GM12865 (cell line): ENCODE data around the gene A4GNT.

Experiments
- DNase-seq: peaks from one replicate; pipeline ENCODE4 v3.0.0; 2010; ENCODE audit warnings: low read depth
- H3K4me3 ChIP-seq: 2 replicates; pipeline ENCODE4 v1.5.1; 2011; ENCODE audit warnings: mild to moderate bottlenecking, low read depth, low read length, control low read depth
- TF ChIP-seq, protein P1 (sequence below): IDR thresholded peaks from 2 replicates; pipeline ENCODE4 v1.5.1; 2011; ENCODE audit warnings: low read length, control low read depth, low read depth, inconsistent platforms; ENCODE audit not compliant: insufficient read depth; ENCODE audit errors: missing control alignments

Gene A4GNT

DNA sequence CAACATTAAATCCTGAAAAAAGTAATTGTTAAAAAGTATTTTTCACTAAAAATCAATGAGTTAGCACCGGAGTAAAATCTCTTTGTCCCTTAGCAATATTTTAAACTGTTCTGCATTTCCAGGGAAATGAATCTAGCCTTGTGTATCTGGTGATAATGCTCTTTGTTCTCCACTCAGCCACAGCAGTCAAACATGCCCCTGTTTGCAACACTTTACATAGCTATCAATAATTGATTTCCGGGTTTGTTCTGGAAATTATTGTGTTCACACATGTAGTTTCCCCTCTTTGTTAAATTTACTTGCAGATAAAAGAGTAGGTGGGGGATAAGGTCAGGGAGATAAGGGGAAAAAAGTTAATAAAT is 3.6 kb upstream of the A4GNT start:
- no peak for DNase-seq
- TF ChIP-seq, protein P1, sequence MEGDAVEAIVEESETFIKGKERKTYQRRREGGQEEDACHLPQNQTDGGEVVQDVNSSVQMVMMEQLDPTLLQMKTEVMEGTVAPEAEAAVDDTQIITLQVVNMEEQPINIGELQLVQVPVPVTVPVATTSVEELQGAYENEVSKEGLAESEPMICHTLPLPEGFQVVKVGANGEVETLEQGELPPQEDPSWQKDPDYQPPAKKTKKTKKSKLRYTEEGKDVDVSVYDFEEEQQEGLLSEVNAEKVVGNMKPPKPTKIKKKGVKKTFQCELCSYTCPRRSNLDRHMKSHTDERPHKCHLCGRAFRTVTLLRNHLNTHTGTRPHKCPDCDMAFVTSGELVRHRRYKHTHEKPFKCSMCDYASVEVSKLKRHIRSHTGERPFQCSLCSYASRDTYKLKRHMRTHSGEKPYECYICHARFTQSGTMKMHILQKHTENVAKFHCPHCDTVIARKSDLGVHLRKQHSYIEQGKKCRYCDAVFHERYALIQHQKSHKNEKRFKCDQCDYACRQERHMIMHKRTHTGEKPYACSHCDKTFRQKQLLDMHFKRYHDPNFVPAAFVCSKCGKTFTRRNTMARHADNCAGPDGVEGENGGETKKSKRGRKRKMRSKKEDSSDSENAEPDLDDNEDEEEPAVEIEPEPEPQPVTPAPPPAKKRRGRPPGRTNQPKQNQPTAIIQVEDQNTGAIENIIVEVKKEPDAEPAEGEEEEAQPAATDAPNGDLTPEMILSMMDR = no peak
- no peak overlapping the region for H3K4me3 ChIP-seq

DNA sequence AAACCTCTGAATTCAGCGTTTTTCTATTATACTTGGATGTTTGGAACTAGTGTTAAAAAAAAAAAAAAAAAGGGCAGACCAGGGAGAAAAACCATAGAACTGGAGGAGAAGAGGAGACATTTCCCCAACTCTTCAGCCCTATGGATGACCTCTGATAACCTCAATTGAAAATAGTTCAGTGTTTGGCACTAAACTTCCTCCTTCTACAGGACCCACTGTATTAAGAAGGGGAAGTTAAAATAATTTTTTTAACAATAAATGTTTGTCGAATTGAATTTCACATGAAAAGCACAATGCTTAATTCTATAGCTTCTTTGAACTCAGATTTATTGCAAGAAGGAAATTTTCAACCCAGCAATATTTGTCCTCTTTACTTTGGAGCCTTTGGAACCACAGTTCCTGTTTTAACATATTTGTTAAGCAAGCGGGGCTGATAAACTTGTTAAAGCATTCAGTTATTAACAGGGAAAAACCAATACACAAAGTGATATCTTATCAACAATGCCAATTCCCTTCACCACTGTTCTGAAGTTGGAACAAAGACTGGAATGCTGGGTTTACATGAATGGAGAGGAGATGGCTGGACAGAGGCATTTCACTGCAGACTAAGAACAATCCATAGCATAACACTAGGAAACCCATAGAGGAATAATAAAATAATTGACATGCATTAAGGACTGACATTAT is 3.1 kb upstream of the A4GNT start:
- no peak for DNase-seq
- H3K4me3 ChIP-seq = no peak overlapping the region
- TF ChIP-seq, protein P1 = no peak

DNA sequence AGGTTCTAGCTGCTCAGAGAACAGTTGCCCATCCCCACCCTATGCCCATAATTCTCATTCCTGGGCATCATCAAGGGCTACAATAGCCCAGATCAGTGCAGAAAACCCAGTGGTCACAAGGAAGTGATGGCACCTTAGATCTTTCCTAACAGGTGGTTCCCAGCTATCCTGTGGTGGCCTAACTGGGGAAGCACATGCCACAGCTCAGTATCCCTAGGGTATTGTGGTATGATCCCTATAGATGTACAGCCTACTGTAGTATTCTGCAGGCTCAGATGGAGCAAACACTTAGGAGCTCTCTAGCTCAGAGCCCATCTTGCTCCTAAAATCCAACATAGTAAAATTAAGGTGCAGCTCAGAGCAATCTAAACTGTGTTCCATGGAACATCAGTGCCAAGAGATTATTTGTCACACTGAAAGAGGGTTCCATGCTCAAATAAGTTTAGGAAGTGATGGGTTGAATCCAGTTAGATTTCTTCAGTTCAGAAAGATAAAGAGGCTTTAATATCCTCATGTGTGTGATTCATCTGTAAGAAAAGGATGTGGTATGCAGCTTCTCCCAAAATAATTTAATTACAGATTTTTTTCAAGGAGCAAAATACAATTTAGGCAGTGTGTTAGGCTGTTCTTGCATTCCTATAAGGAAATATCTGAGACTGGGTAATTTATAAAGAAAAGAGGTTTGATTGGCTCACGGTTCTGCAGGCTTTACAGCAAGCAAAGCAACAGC is 4.4 kb downstream of the A4GNT start:
- TF ChIP-seq, protein P1 = no peak
- H3K4me3 ChIP-seq = no peak overlapping the region
- no peak for DNase-seq

DNA sequence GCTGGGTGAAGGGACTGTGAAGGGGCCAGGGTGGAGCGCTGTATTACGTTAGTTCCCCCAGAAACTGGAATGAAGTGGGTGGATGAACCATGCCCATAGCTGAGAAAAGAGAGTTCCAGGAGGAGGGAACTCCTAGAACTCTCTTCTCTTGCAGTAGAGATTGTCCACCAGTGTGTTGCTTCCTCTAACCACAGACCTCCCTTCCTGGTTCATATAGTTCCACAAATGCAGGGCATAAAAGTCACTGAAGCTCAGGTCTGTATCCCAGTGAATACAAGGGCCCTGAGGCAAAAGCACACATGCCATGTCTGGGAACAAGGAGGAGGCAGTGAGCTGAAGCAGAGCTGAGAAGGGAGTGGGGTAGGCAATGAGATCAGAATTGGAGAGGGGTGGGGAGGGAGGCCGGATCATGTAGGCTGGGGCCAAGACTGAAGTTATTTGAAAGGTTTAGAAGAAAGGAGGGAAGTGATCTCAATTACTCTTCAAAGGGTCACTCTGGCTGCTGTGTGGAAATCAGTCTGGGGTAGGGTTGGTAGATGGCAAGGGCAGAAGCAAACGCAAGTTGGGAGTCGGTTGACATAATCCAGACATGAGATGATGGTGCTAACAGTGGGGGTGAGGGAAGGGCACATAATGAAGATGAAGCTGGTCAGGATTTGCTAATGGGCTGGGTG is 6.5 kb downstream of the A4GNT start:
- H3K4me3 ChIP-seq = no peak overlapping the region
- no peak for DNase-seq
- TF ChIP-seq, protein P1 = no peak

DNA sequence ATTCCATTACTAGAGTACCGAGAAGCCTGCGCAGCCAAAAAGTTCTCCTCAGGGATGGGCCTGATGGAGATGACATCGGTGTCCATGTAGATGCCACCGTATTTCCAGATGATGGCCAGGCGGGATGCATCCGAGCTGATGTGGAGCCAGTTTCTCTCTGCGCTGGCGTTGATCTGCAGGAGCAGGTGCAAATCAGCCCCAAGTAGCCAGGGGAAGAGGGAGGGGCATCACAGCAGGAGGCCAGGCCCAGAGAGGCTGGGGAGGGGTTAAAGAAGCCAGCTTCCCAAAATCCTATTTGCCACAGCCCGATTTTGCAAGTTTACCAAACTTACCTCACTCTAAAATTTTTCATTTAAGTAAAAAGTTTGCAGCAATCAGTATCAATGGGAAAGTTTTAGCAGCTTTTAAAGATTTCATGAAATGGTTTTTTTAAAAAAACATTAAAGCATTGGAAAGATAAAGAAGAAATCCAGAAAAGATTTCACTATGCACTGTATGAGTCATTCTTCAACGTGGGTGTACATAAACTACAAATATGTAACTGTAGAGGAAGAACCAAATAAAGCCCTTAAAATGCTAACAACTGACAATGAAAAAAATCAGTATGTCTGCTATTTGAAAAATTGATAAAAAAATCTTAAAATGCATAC is 7.4 kb downstream of the A4GNT start:
- no peak for DNase-seq
- TF ChIP-seq, protein P1 = no peak
- H3K4me3 ChIP-seq = no peak overlapping the region

DNA sequence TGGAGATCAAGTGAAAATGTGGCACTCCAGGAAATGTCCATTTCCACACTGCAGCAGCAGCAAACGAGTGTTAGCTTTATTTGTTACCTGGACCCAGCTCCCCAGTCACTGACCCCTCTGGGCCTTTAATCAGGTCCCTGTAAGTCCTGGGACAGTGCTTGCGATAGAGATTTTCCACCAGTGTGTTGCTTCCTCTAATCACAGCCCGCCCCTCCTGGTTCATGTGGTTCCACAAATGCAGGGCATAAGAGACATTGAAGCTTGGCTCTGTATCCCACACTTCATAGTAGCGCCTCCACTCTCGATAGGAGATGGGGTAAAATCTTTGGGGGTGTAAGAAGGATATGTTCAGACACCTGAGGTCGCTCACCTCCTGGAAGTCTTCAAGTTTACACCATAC is 8.0 kb downstream of the A4GNT start:
- DNase-seq = no peak
- no peak overlapping the region for H3K4me3 ChIP-seq
- TF ChIP-seq, protein P1 = no peak
